RWPE2 (cell line): ENCODE results near the gene EPHA10.

ENCODE experiments used
- ATAC-seq: fragments of 200-7000 bp; cut with Tn5 transposase; 3 replicates; pipeline ENCODE4 v1.9.1; 2021; ENCODE audit warnings: low read depth
- DNase-seq: peaks from one replicate; pipeline ENCODE4 v3.0.0-alpha.2; 2020; ENCODE audit warnings: low spot score
- H3K27ac ChIP-seq: fragments of 450-650 bp; 2 replicates; pipeline ENCODE4 v1.5.1; 2017; ENCODE audit warnings: mild to moderate bottlenecking; ENCODE audit not compliant: poor library complexity, severe bottlenecking
- H3K27me3 ChIP-seq: fragments of 250-450 bp; sonication (Bioruptor Pico); 2 replicates; pipeline ENCODE4 v1.5.1; 2021; ENCODE audit warnings: mild to moderate bottlenecking, moderate library complexity; ENCODE audit not compliant: insufficient read depth, poor library complexity, severe bottlenecking
- H3K36me3 ChIP-seq: fragments of 250-450 bp; sonication (Bioruptor Pico); 2 replicates; pipeline ENCODE4 v1.5.1; 2020; ENCODE audit warnings: low read depth, mild to moderate bottlenecking, moderate library complexity
- H3K4me1 ChIP-seq: fragments of 250-450 bp; sonication (Bioruptor Pico); 2 replicates; pipeline ENCODE4 v1.5.1; 2021; ENCODE audit warnings: mild to moderate bottlenecking, moderate library complexity; ENCODE audit not compliant: insufficient read depth, poor library complexity, severe bottlenecking
- H3K4me3 ChIP-seq: fragments of 250-450 bp; sonication (Bioruptor Pico); 2 replicates; pipeline ENCODE4 v1.5.1; 2021; ENCODE audit warnings: mild to moderate bottlenecking, moderate library complexity; ENCODE audit not compliant: severe bottlenecking
- H3K9me3 ChIP-seq: fragments of 250-450 bp; sonication (Bioruptor Pico); 2 replicates; pipeline ENCODE4 v1.5.1; 2021; ENCODE audit warnings: mild to moderate bottlenecking, moderate library complexity; ENCODE audit not compliant: severe bottlenecking
- CTCF ChIP-seq: fragments of 450-650 bp; IDR thresholded peaks from one replicate; pipeline ENCODE4 v1.5.1; 2017; ENCODE audit warnings: mild to moderate bottlenecking, moderate library complexity; ENCODE audit not compliant: poor library complexity, severe bottlenecking

Gene EPHA10

GRCh38 chr1:37705399-37705798 is 59.5 kb downstream of the EPHA10 start:
- Histone ChIP-seq H3K4me3 (no peak overlapping the region), H3K4me1 (no peaks in the 10 kb centered on the region), H3K27me3 (no peaks in the 10 kb centered on the region), H3K9me3 (no peaks in the 10 kb centered on the region), H3K36me3 (peaks cover 86% of the 10 kb centered on the region), H3K27ac (no peak overlapping the region)
- DNase-seq: no peak
- ATAC-seq: no peak
- no peak for TF ChIP-seq CTCF

GRCh38 chr1:37704966-37705365 is 60.0 kb downstream of the EPHA10 start:
- DNase-seq: no peak
- TF ChIP-seq CTCF: no peak
- no peak for ATAC-seq
- no peaks in the 10 kb centered on the region for H3K27me3 ChIP-seq
- peaks cover 90% of the 10 kb centered on the region for H3K36me3 ChIP-seq
- no peaks in the 10 kb centered on the region for H3K9me3 ChIP-seq
- H3K27ac ChIP-seq: no peak overlapping the region
- no peak overlapping the region for H3K4me3 ChIP-seq
- H3K4me1 ChIP-seq: no peaks in the 10 kb centered on the region

GRCh38 chr1:37703061-37703460 is 61.9 kb downstream of the EPHA10 start:
- TF ChIP-seq CTCF: no peak
- Histone ChIP-seq H3K9me3 (no peaks in the 10 kb centered on the region), H3K36me3 (peaks cover 90% of the 10 kb centered on the region), H3K4me1 (no peaks in the 10 kb centered on the region), H3K27me3 (no peaks in the 10 kb centered on the region), H3K4me3 (no peak overlapping the region), H3K27ac (no peak overlapping the region)
- DNase-seq: no peak
- no peak for ATAC-seq

GRCh38 chr1:37701051-37701450 is 63.9 kb downstream of the EPHA10 start:
- H3K4me1 ChIP-seq: no peaks in the 10 kb centered on the region
- H3K27me3 ChIP-seq: no peaks in the 10 kb centered on the region
- no peak for ATAC-seq
- H3K9me3 ChIP-seq: no peaks in the 10 kb centered on the region
- no peak for DNase-seq
- no peak overlapping the region for H3K27ac ChIP-seq
- TF ChIP-seq CTCF: no peak
- H3K36me3 ChIP-seq: peaks cover 90% of the 10 kb centered on the region
- no peak overlapping the region for H3K4me3 ChIP-seq

- TF ChIP-seq CTCF: no peak
- no peak overlapping the region for H3K4me3 ChIP-seq
- H3K27ac ChIP-seq: no peak overlapping the region
- DNase-seq (no peak), ATAC-seq (no peak)
- peaks cover 95% of the 10 kb centered on the region for H3K36me3 ChIP-seq
- no peaks in the 10 kb centered on the region for H3K27me3 ChIP-seq
- H3K9me3 ChIP-seq: no peaks in the 10 kb centered on the region
- no peaks in the 10 kb centered on the region for H3K4me1 ChIP-seq
Measured at GRCh38 chr1:37699147-37699546, 65.8 kb downstream of the EPHA10 start.
